GM23248 (cell line): ENCODE results near the gene SART1. TPM values are rescaled to one million over a fixed set of nuclear protein-coding genes. Genes with fewer than 3 reads are reported as not detected.
A peak's percentile ranks its signal among the peaks of the same experiment; 100 is the strongest.

Source experiments
- DNase-seq: peaks from one replicate; pipeline ENCODE4 v3.0.0-alpha.2; 2015
- H2AFZ ChIP-seq: fragments of 200-600 bp; sonication (generic); 2 replicates; pipeline ENCODE4 v1.6.1; 2016; ENCODE audit warnings: antibody characterized with exemption
- H3F3A ChIP-seq: fragments of 200-600 bp; sonication (generic); 2 replicates; pipeline ENCODE4 v1.6.1; 2016; ENCODE audit warnings: mild to moderate bottlenecking, antibody characterized with exemption, mixed run types; ENCODE audit not compliant: insufficient read depth
- H3K27ac ChIP-seq: fragments of 200-600 bp; sonication (generic); 2 replicates; pipeline ENCODE4 v1.5.1; 2016; ENCODE audit warnings: mild to moderate bottlenecking
- H3K27me3 ChIP-seq: fragments of 200-600 bp; sonication (generic); replicated peaks from 2 replicates; pipeline ENCODE4 v1.6.1; 2016; ENCODE audit warnings: mild to moderate bottlenecking; ENCODE audit not compliant: insufficient read depth
- H3K36me3 ChIP-seq: fragments of 200-600 bp; sonication (generic); 2 replicates; pipeline ENCODE4 v1.6.1; 2016; ENCODE audit warnings: low read depth, mild to moderate bottlenecking
- H3K4me1 ChIP-seq: fragments of 200-600 bp; sonication (generic); 2 replicates; pipeline ENCODE4 v1.6.1; 2016; ENCODE audit warnings: mild to moderate bottlenecking; ENCODE audit not compliant: insufficient read depth
- H3K4me2 ChIP-seq: fragments of 200-600 bp; sonication (generic); one replicate; pipeline ENCODE4 v1.6.1; 2016; ENCODE audit warnings: mild to moderate bottlenecking; ENCODE audit not compliant: unreplicated experiment
- H3K4me3 ChIP-seq: fragments of 200-600 bp; sonication (generic); 2 replicates; pipeline ENCODE4 v1.5.1; 2016; ENCODE audit warnings: mild to moderate bottlenecking
- H3K79me2 ChIP-seq: fragments of 200-600 bp; sonication (generic); 2 replicates; pipeline ENCODE4 v1.6.1; 2016; ENCODE audit warnings: mild to moderate bottlenecking; ENCODE audit not compliant: insufficient read depth
- H3K9ac ChIP-seq: fragments of 200-600 bp; sonication (generic); 2 replicates; pipeline ENCODE4 v1.6.1; 2016; ENCODE audit warnings: mild to moderate bottlenecking
- H3K9me2 ChIP-seq: fragments of 200-600 bp; sonication (generic); 2 replicates; pipeline ENCODE4 v1.6.1; 2016; ENCODE audit warnings: mixed run types, mild to moderate bottlenecking, moderate library complexity; ENCODE audit not compliant: insufficient read depth
- H3K9me3 ChIP-seq: fragments of 200-600 bp; sonication (generic); one replicate; pipeline ENCODE4 v1.6.1; 2017; ENCODE audit warnings: low read depth
- H4K20me1 ChIP-seq: fragments of 200-600 bp; sonication (generic); 2 replicates; pipeline ENCODE4 v1.6.0; 2016; ENCODE audit not compliant: insufficient read depth
- EZH2 ChIP-seq: fragments of 200-600 bp; sonication (generic); IDR thresholded peaks from 2 replicates; pipeline ENCODE4 v1.6.1; 2018; ENCODE audit warnings: antibody characterized with exemption, mild to moderate bottlenecking; ENCODE audit not compliant: insufficient read depth, poor library complexity, severe bottlenecking
- EZH2phosphoT487 ChIP-seq: fragments of 200-600 bp; sonication (generic); IDR thresholded peaks from 2 replicates; pipeline ENCODE4 v1.6.1; 2018; ENCODE audit warnings: antibody characterized with exemption, moderate library complexity, mild to moderate bottlenecking, low read depth; ENCODE audit not compliant: insufficient read depth
- WGBS, 2 experiments: methylation state at CpG; one replicate each; pipeline ENCODE4 v1.1.6; 2015 to 2017; ENCODE audit warnings: low lambda C conversion rate in 2 of 2, low coverage in 1 of 2; ENCODE audit errors: missing lambda C conversion rate in 2 of 2; 5-methylcytosine and 5-hydroxymethylcytosine counted together
- in situ Hi-C: fragments of 300-500 bp; cut with MboI; formaldehyde crosslinking; loops from 2 replicates; pipeline ENCODE4 v1.15.0; 2020
- polyA plus RNA-seq: library from polyadenylated mRNA; unstranded; fragments of >200 nt; fragmentation: Nextera tagmentation; extraction: Ambion mirVana; gene quantifications from 2 replicates; pipeline ENCODE4 v1.2.1, GENCODE V29; 2016
- total RNA-seq: library from RNA; depleted of rRNA; stranded (reverse); fragments of >200 nt; shearing (Covaris generic); gene quantifications from 2 replicates; pipeline ENCODE4 v1.2.3, GENCODE V29; 2014

SART1 gene
- total and polyA plus RNA-seq, 2 experiments from 2014 or later = 27.7 to 48.6 TPM

DNA sequence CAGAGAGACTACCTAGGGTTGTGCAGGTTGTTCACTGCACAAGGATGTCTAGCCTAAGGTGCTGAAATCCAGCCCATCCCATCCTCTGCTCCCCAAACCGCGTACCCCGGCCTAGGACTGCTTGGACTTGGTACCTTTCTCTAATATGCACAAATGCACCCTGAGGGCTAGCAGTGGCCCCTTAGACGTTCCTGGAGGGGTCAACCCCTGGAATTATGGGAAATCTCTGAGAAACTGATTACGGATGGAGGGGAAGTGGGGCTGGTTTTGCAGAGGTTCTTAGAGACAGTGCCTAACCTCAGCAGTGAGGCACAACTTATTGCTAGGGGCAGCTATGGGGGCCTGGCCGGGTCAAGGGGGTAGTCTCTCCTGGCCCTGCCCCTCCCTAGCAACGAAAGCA lies 45.1 kb upstream of the SART1 start:
- WGBS, 2 experiments = 18 to 22% methylated on average over 7 of the region's 7 CpGs
- in situ Hi-C loops = no loop called here
- Histone ChIP-seq H3K9me3 (no peaks in the 10 kb centered on the region), H3K4me2 (peak overlapping the region; percentile 87), H3K4me3 (peak overlapping the region; percentile 83), H3F3A (peaks cover 62% of the 10 kb centered on the region), H3K36me3 (no peaks in the 10 kb centered on the region), H3K79me2 (peaks cover 51% of the 10 kb centered on the region), H3K27ac (peak overlapping the region; percentile 99), H3K9ac (peak overlapping the region; percentile 96), H2AFZ (no peak overlapping the region), H3K4me1 (peaks cover 70% of the 10 kb centered on the region), H3K27me3 (no peaks in the 10 kb centered on the region), H4K20me1 (no peaks in the 10 kb centered on the region), H3K9me2 (no peaks in the 10 kb centered on the region)
- DNase-seq = no peak
- TF ChIP-seq EZH2 = no peak

GRCh38 chr11:65917077-65917433 lies 44.5 kb upstream of the SART1 start:
- no peak for DNase-seq
- H2AFZ ChIP-seq = no peak overlapping the region
- peak overlapping the region; percentile 83 for H3K4me3 ChIP-seq
- no peaks in the 10 kb centered on the region for H3K9me3 ChIP-seq
- H3K27ac ChIP-seq = peak overlapping the region; percentile 99
- no peaks in the 10 kb centered on the region for H4K20me1 ChIP-seq
- peak overlapping the region; percentile 96 for H3K9ac ChIP-seq
- H3F3A ChIP-seq = peaks cover 57% of the 10 kb centered on the region
- peaks cover 3% of the 10 kb centered on the region; the same call in 1 of the 2 replicates for H3K36me3 ChIP-seq
- H3K79me2 ChIP-seq = peaks cover 57% of the 10 kb centered on the region
- 33 to 57% methylated on average over 3 of the region's 3 CpGs for WGBS, 2 experiments
- H3K9me2 ChIP-seq = no peaks in the 10 kb centered on the region
- TF ChIP-seq EZH2phosphoT487 (no peak), EZH2 (no peak)
- no peaks in the 10 kb centered on the region for H3K27me3 ChIP-seq
- in situ Hi-C loops = no loop called here
- H3K4me1 ChIP-seq = peaks cover 64% of the 10 kb centered on the region
- H3K4me2 ChIP-seq = peak overlapping the region; percentile 87

GRCh38 chr11:65917434-65918210 lies 43.9 kb upstream of the SART1 start:
- Histone ChIP-seq H3F3A (peaks cover 55% of the 10 kb centered on the region), H3K4me3 (peak overlapping the region; percentile 83), H3K9me3 (no peaks in the 10 kb centered on the region), H3K9ac (peak overlapping the region; percentile 96), H3K27me3 (no peaks in the 10 kb centered on the region), H3K4me2 (peak overlapping the region; percentile 87), H3K27ac (peak overlapping the region; percentile 99), H3K79me2 (peaks cover 62% of the 10 kb centered on the region), H2AFZ (no peak overlapping the region), H3K4me1 (peaks cover 58% of the 10 kb centered on the region), H3K9me2 (no peaks in the 10 kb centered on the region), H4K20me1 (no peaks in the 10 kb centered on the region), H3K36me3 (peaks cover 9% of the 10 kb centered on the region; the same call in 1 of the 2 replicates)
- TF ChIP-seq EZH2 (no peak), EZH2phosphoT487 (no peak)
- 36 to 37% methylated on average over 30 to 35 of the region's 35 CpGs for WGBS, 2 experiments
- in situ Hi-C loops = no loop called here
- peak; percentile 54 for DNase-seq

- H3K4me2 ChIP-seq = peak within 1 kb of the TSS; percentile 87
- peaks cover 57% of the 10 kb centered on the region for H3F3A ChIP-seq
- peak within 1 kb of the TSS; percentile 96 for H3K9ac ChIP-seq
- no peaks in the 10 kb centered on the region for H3K9me2 ChIP-seq
- no peaks in the 10 kb centered on the region for H3K9me3 ChIP-seq
- no peaks in the 10 kb centered on the region for H3K27me3 ChIP-seq
- in situ Hi-C loops = no loop called here
- H3K27ac ChIP-seq = peak within 1 kb of the TSS; percentile 99
- WGBS, 2 experiments = 5 to 8% methylated on average over 38 to 67 of the region's 77 CpGs
- DNase-seq = peak; percentile 70
- no peaks in the 10 kb centered on the region for H4K20me1 ChIP-seq
- peaks cover 18% of the 10 kb centered on the region; the same call in 1 of the 2 replicates for H3K36me3 ChIP-seq
- peak within 1 kb of the TSS; percentile 23 for H2AFZ ChIP-seq
- peaks cover 49% of the 10 kb centered on the region for H3K4me1 ChIP-seq
- TF ChIP-seq EZH2 = no peak
- TF ChIP-seq EZH2phosphoT487 = no peak
- peak within 1 kb of the TSS; percentile 93 for H3K4me3 ChIP-seq
- H3K79me2 ChIP-seq = peaks cover 71% of the 10 kb centered on the region
These were observed 43.1 kb upstream of the SART1 start, which contains the start of gene C11orf68 for GRCh38 chr11:65918211-65919140. Gene C11orf68 (minus strand): TSS chr11:65919062. CDS start chr11:65919031, 31 bp downstream.
